Central memory CD4-positive, alpha-beta T cell (primary cell): ENCODE measurements around the gene HELZ.
A peak's percentile ranks its signal among the peaks of the same experiment; 100 is the strongest.
"Not testable (repeated sequence)": the region's sequence is repeated elsewhere in the genome, so short reads cannot be mapped to it uniquely, and the experiment has no call there.

Experiments
- DNase-seq: peaks from one replicate; pipeline ENCODE4 v3.0.0; 2022

The HELZ gene

DNA sequence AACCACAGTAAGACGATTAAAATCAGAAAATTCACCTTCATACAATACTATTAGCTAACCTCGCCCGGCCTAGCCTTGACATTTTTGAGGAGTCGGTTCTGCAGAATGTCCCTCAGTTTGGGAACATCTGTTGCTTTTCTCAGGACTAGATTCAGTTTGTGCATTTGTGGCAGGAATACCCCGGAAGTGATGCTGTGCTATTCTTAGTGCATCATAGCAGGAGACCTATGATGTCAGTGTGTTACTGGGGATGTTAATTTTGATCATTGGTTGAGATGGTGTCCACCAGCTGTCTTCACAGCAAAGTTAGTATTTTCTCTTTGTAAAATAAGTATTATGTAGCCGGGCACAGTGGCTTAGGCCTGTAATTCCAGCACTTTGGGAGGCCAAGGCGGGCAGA, 21.5 kb upstream of the HELZ start:
- no peak for DNase-seq

DNA sequence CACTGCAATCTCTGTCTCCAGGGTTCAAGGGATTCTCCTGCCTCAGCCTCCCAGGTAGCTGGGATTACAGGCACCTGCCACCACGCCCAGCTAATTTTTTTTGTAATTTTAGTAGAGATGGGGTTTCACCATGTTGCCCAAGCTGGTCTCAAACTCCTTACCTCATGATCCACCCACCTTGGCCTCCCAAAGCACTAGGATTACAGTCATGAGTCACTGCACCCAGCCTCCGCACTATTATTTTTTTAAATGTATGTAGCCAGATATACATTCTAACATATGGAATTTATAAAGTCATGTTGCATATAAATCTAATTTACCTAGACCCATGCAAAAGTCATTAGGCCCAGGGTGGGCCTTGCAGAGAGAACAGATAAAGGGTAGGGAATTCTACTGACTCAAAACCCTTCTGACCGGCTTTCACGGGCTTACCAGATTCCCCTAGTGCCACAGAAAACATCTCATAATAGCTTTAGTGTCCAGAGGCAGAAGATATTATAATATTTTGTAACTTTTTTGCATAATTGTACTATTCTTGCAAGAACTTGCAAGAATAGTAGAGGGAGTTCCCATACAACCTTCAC, 20.5 kb upstream of the HELZ start:
- DNase-seq, result no peak

DNA sequence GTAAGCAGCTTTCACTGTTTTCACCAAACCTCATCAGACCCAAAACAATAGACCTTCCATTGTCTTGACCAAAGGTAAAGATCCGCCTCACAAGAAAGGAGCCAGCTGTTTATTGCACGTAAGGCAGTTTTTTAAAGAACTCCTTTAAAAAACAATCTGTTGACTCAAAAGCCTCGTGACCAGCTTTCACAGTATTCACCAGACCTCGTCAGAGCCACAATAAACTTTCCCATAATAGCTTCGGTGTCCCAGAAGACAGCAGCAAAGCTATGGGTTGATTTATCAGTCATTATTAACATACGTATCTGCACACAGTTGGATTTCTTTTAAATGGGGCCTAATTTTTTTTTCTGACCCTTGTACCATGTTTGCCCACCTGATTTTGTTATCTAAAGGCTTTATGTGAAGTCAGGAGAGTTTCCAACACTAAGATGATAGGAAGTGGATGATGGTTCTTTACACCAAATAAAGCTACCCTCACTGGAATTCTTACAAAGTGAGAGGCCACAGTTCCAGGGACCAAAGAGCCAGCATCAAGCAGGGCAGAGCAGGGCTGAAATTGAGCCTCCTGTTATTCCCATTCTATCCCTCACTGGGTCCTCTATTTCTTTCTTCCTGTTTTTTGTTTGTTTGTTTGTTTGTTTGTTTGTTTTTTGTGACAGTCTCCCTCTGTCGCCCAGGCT, 17.6 kb upstream of the HELZ start:
- DNase-seq, result no peak

DNA sequence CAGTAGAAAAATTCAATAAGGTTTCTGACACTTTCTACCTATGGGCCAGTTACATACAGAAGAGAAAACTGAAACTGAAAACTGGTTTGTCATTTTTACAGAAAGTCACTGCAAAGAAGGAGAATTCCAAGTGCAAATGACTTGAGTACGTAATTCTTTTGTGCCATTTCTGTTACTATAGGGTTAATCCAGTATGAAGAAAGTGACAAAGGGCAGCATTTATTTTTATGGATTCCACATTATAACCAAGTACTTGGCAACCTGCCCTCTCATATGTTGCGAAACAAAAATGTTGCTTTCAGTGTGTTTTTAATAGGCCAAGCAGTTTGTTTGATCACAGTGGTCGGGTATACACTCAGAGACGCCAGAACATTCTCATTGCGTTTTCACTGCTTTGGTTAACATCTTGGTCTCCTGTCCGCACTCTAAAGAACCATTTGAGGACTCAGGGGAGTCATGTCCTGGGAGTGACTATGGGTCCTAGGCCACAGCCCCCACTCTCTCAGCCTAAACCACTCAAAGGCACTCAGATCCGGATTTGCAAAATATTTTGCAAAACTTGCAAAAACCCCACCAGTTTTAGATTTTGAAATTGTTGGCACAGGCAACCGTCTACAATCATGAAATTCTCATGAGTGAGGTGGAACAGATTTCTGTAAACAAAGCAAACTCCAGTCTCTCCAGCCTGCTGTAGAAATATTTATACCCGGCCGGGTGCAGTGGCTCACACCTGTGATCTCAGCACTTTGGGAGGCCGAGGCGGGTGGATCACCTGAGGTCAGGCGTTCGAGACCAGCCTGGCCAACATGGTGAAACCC, 15.4 kb upstream of the HELZ start:
- DNase-seq, result no peak

DNA sequence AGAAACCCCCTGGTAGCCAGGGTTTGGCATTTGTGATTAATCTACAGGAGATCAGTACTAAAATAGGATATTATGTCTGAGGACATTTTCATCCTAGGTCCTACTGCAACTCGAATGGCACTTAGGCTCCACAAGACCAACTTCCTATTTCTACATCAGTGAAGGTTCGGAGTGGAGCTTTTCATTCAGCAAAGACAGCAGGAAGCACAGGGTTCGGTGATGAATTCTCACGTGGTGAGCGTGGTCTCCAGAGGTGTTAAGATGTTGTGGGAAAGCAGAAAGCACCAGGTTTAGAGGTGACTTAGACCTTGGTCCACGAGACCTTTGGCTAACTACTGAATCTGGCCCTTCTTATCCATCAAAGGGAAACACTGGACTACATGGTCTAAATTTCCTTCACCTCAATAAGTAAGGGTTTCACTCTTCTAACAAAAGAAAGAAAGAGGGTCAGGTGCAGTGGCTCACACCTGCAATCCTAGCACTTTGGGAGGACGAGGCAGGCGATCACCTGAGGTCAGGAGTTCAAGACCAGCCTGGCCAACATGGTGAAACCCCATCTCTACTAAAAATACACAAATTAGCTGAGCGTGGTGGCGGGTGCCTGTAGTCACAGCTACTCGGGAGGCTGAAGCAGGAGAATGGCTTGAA, 13.9 kb upstream of the HELZ start:
- peak; percentile 17 for DNase-seq

DNA sequence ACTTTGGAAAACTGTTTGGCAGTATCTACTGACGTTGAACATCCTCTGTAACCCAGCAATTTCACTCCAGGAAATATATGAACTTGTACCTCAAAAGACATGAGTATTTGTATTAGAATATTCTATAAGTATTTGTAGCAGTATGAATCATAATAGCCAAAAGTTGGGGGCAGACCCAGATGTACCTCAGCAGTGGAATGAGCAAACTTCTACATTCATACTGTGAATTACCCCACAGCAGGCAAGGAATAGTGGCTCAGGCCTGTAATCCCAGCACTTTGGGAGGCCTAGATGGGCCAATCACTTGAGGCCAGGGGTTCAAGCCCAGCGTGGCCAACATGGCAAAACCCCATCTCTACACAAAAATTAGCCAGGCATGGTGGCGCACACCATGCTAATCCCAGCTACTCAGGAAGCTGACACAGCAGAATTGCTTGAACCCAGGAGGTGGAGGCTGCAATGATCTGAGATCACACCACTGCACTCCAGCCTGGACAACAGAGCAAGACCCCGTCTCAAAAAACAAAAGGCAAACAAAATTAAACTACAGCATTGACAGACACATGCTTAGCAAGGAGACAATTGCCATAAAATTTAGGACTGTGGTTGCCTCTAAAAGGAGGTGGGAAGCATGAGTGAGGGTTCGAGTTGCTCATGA, 11.2 kb upstream of the HELZ start:
- DNase-seq, result no peak

DNA sequence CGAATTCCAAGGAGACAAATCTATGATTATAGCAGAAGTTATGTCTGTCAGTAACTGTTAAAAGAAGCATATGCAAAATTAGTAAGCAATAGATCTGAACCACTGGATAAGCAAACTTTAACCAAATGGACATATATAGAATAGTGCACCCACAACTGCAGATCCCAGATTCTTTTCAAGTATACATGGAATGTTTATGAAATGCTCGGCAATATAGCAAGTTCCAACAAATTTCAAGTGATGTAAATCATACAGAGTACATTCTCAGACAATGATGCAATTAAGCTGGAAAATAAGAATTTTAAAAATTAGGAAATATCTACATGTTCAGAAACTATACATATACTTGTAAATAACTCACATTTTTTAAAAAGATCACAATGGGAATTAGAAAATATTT, 8.4 kb upstream of the HELZ start:
- DNase-seq, result no peak

DNA sequence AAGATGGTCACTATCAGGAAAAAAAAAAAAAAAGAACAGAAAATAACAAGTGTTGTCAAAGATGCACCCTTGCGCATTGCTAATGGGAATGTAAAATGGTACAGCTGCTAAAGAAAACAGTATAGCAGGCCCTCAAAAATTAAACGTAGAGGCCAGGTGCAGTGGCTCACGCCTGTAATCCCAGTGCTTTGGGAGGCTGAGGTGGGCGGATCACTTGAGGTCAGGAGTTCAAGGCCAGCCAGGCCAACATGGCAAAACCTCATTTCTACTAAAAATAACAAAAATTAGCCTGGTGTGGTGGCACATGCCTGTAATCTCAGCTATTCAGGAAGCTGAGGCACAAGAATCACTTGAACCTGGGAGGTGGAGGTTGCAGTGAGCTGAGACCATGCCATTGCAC, 6.6 kb upstream of the HELZ start:
- DNase-seq, result not testable (repeated sequence)

DNA sequence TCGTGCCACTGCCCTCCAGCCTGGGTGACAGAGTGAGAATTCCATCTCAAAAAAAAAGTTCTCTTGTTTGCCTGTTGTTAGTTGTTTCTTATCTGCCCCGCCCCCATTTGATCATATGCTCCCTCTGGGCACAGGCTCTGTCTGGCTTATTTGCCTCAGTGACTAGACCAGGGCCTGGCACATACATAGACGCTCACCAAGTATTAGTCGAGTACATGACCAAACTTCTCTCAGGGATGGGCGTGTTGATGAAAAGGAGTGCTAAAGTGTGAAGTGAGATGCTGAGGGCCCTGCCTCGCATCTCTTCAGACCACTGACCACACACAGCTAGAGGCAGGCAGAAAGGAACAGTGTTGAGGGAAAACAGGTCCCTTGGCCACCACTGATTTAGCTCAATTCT, 3.3 kb upstream of the HELZ start:
- no peak for DNase-seq

DNA sequence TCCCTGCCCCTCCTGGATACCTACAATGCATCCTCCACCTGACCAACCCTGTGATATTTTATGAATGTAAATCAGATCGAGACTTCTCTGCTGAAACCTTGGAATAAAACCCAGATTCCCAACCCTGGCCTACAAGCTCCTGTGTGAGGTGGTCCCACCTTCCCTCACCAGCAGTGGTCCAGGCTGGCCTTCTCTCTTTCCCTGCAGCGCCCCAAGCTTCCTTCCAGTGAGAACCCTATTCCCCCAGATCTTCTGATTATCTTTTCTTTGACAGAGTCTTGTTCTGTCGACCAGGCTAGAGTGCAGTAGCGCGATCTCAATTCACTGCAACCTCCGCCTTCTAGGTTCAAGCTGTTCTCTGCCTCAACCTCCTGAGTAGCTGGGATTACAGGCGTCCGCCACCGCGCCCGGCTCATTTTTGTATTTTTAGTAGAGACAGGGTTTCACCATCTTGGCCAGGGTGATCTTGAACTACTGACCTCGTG, 2.5 kb upstream of the HELZ start:
- DNase-seq, result no peak

DNA sequence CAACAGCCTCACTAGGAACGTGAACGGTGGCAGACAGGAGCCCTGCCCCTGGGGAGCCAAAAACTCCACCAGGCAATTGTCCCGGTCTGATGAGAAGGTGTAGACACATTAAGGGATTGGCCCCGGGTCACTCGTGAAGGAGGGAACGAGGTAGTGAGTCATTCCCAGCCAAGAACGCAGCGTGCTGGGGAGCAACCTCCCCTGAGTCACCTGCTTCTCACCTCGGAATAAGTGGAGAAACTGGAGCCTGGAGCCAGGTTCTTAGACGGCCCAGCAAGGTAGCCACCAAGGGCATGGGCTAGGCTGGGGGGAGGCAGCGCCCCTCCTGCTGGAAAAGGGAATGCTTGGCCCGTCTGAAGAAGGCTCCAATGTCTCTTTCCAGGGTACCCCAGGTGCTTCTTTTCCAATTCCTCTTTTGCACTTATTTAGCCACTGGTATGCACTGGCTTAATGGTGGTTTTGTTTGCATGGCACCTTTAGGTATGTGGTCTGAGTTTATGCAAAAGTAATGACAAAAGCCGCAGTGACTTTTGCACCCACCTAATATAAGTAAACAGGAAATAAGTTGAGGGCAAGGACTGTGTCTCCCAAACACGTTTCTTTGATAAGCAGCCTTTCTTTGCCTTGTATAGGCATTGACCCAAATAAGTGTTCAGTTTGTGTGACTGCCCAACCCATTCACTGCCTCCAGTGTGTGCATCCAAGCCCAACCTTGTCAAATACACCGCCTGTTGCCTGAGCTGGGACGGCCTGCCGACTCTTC, 1.8 kb upstream of the HELZ start:
- peak; percentile 68 for DNase-seq

DNA sequence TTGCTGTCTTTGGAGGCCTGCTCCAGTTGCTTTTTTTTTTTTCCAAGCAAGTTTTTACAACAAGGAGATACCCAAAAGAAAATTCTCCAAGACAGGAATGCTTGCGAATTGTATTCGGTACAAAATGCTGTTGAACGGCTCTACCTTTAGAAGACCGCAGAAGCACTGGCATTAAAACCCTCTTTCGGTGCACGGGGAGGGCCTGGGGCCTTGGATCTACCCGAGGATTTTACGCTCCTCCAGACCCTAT, 1.3 kb upstream of the HELZ start:
- no peak for DNase-seq

DNA sequence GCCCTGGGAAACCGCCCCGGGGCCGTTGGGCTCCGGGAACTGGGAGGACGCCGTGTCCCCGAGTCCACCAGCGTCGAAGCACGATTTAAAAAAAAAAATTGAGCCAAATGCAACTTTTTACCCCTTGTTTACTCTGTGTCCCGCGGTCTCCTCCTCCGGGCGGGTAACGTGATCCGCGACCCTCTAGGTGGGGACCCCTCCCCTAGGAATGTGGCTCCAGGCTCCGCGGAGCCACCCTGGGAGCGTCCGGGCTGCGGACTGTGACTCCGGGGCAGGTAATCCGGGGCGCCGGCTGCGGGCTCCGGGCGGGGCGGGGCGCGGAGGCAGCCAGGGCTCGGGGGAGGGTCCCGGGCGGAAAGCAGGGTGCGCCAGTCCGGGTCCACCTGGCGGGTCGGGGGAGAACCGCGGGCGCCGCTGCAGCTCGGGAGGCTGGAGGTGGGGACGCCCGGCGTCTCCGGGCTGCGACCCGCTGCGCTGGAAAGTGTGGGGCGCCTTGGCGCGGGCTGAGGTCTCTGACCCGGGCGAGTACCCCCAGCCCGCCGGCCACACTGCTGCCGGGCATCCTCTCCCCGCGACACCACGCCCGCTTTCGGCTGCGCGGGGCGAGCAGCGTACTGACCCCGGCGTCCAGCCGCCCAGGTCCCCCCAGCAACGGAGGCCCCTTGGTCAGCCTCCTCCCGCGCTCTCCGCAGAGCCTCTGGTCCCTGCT, 852 bp upstream of the HELZ start:
- DNase-seq, result peak; percentile 48

DNA sequence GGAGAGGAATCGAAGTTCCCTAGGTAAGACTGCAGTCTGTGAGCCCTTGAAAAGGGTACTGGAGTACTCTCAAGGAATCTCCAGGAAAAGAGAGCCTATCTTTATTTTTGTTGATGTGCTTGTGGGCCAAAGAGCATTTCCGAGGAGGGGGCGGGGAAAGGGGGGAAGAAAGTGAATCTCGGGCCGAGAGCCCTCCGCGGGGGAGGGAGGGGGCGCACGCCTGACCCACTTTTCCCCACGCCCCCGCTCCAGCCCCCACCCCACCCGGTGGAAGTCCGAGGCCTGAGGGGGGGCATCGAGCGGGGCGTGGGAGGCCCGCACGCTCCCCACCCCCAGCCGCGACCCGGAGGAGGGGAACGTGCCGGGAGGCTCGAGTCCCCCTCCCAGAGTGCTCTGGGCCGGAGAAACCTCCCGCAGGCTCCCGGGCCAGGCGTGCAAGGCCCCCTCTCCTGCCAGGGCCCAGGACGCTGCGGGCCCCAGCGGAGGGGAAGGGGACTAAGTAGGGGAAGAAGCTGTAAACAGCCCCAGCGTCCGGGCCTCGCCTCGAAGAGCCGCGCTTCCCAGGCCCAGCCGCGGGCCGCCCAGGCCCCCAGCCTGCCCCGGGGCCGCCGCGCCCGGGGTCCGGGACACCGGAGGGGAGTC, 444 bp downstream of the HELZ start:
- DNase-seq, result no peak

DNA sequence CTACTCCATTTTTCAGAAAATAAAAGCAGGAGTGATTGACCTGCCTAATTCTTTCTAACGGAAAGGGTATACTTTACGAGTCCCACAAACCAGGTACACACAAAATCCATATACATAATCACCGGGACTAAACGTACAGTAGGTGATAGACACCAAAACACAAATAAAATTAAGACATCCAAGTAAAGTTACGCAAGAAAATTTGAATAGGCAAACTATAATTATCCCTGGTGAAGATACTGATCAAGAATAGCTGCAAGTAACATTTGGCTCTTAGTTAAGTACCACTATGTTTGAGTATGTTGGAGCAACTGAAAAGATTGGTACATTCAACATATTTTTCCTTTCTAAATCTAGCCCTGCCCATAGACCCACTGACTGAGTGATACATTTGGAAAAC, 1.7 kb downstream of the HELZ start:
- no peak for DNase-seq

DNA sequence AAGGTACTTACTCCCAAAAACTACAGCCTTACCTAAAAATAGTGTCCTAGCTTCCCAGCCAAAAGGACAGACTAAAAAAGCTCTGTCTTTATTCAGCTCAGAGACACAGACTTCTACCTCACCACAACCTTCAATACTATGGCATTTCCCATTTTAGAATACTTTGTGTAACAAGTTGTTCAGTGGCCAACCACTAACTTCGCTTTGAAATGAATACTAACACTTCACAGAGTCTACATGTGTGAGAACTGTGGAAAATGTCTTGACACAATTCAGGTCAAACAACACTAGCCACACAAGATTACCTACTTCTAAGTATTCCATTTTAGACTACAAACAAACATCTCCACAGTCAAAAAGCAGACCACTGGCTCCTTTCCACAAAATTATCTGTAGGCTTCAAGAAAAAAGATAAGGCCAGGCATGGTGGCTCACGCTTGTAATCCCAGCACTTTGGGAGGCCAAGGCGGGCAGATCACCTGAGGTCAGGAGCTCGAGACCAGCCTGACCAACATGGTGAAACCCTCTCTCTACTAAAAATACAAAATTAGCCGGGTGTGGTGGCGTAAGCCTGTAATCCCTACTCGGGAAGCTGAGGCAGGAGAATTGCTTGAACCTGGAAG, 3.2 kb downstream of the HELZ start:
- no peak for DNase-seq

DNA sequence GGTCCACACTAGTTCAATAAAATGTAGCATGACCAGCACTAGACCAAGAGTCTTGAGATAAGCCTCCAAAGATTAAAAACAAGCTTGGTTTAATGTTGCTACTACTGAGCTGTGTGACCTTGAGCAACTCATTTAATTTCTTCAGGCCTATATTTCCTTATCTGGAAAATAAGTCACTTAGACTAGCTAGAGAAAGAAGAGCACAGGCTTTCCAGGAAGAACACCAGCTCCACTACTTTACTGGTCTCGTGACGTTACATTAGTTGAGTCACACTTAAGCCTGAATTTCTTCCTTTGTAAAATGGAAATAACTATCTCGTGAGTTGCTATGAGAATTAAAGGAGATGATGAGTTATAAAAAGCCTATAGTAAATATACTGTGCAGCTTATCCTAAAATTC, 5.4 kb downstream of the HELZ start:
- no peak for DNase-seq

DNA sequence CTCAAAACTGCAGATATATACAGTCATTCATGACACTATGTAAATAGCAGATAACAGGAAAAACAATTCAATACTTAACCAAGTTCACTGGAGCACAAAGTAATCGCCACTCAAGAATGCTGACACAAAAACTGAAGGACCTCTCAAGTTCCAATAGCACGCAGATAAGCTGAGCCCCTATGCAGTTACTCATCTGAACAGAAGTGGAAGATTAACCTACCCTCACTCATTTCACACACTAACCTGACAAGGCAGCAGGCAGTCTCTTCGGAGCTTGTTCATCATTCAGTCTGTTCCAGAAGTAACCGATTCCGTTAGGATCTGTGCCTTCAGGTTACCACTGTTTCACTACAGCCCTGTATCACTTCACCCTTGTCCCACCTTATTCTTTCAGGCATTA, 6.0 kb downstream of the HELZ start:
- DNase-seq, result no peak

DNA sequence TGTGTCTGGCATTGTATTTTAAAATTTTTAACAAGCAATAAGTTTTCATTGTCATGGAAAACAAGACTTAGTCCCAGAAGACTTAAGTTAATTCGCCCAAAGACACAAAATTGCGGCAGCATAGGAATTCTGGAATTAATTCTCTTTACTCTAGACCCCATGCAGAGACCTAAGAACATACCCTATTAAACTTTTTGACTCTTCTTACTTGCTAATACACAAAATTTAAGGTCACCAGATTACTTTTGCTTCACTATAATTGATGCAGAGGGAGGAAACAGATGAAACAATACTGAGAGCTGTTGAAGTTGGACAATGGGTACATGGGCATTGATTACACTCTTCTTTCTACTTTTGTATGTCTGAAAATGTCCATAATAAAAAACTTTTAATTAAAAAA, 12.6 kb downstream of the HELZ start:
- no peak for DNase-seq

DNA sequence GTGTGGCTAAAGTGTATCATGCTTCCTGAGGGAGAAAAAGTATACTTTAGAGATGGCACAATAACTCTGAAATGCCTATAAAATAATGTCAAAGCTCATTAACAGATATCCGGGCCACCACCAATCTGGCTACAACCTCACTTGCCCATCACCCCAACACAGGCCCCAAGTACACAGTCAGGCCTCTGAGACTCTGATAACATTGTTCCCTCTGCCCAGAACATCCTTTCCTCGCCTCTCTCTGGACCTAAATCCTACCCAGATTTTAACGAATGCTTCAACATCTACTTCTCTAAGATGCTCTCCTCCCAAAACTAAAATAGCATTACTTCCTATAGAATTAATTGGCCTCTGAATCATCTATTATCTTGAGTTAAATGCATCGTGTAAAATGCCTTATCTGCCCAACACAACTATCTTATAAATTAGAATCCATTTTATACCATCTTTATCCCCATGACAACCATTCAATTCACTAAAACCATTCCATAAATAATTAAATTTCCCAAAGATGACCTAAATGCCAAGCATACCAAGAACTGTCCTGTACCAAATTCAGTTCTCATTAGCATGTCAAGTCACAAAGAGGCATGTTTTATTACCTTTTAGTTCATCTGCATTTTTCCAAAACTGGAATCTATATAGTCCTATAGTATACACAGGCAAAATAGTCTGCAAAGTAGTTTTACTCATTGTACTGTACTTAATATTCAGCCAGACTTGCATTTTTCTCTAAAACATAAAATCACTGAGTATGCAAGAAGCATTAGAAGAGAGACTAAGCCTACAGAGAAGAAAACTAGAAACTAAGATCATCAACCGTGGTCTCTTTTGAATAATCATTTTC, 15.7 kb downstream of the HELZ start:
- DNase-seq, result no peak
